HepG2 (cell line): ENCODE measurements around the gene SIRT5. TPM values are rescaled to one million over a fixed set of nuclear protein-coding genes. Genes with fewer than 3 reads are reported as not detected.

ENCODE experiments used
- AKAP8 ChIP-seq: sonication (generic); formaldehyde crosslinking; IDR thresholded peaks from 2 replicates; pipeline ENCODE4 v1.5.1; 2020; ENCODE audit warnings: mild to moderate bottlenecking, missing genetic modification reagents
- ARNT ChIP-seq: fragments of 450-650 bp; IDR thresholded peaks from 2 replicates; pipeline ENCODE4 v1.6.1; 2017
- ATM ChIP-seq: fragments of 450-650 bp; IDR thresholded peaks from 2 replicates; pipeline ENCODE4 v1.7.1; 2017; ENCODE audit warnings: mild to moderate bottlenecking, borderline replicate concordance
- CHD2 ChIP-seq: IDR thresholded peaks from 2 replicates; pipeline ENCODE4 v1.6.1; 2011; ENCODE audit warnings: low read depth, low read length, improper control_type of control experiment
- CREBL2 ChIP-seq: sonication (generic); formaldehyde crosslinking; IDR thresholded peaks from 2 replicates; pipeline ENCODE4 v1.8.1; 2023; ENCODE audit warnings: missing genetic modification reagents, mild to moderate bottlenecking, borderline replicate concordance
- CSRNP2 ChIP-seq: sonication (generic); formaldehyde crosslinking; conservative IDR thresholded peaks from 2 replicates; pipeline ENCODE4 v1.8.0; 2022; ENCODE audit warnings: low read depth, missing genetic modification reagents
- GRHL1 ChIP-seq: sonication (generic); formaldehyde crosslinking; conservative IDR thresholded peaks from 2 replicates; pipeline ENCODE4 v1.8.0; 2022; ENCODE audit warnings: missing genetic modification reagents
- HDAC2 ChIP-seq: sonication (generic); formaldehyde crosslinking; IDR thresholded peaks from 2 replicates; pipeline ENCODE4 v1.4.0; 2020; ENCODE audit warnings: missing genetic modification reagents
- HMGA1 ChIP-seq: sonication (generic); formaldehyde crosslinking; conservative IDR thresholded peaks from 2 replicates; pipeline ENCODE4 v1.4.0; 2020; ENCODE audit warnings: missing genetic modification reagents
- HOXA3 ChIP-seq: sonication (generic); formaldehyde crosslinking; IDR thresholded peaks from 2 replicates; pipeline ENCODE4 v1.5.0; 2020; ENCODE audit warnings: missing genetic modification reagents
- IRF9 ChIP-seq: sonication (generic); formaldehyde crosslinking; IDR thresholded peaks from 2 replicates; pipeline ENCODE4 v1.8.0; 2022; ENCODE audit warnings: missing genetic modification reagents, mild to moderate bottlenecking, borderline replicate concordance
- LCORL ChIP-seq, 2 experiments: fragments of 450-650 bp in 1 of 2; sonication (generic) in 1 of 2; formaldehyde crosslinking in 1 of 2; IDR thresholded peaks; 2 replicates each; pipeline versions ENCODE4 v1.5.0 to v1.6.1; 2017 to 2020; ENCODE audit warnings: antibody characterized with exemption in 1 of 2, missing genetic modification reagents in 1 of 2
- MTF2 ChIP-seq: sonication (generic); formaldehyde crosslinking; IDR thresholded peaks from 2 replicates; pipeline ENCODE4 v1.5.0; 2020; ENCODE audit warnings: missing genetic modification reagents, borderline replicate concordance
- MZF1 ChIP-seq: sonication (generic); formaldehyde crosslinking; IDR thresholded peaks from 2 replicates; pipeline ENCODE4 v1.8.1; 2023; ENCODE audit warnings: mild to moderate bottlenecking, missing genetic modification reagents, borderline replicate concordance
- NFIB ChIP-seq: sonication (generic); formaldehyde crosslinking; IDR thresholded peaks from 2 replicates; pipeline ENCODE4 v1.9.0; 2021; ENCODE audit warnings: missing genetic modification reagents, mild to moderate bottlenecking, borderline replicate concordance
- PRMT3 ChIP-seq: sonication (generic); formaldehyde crosslinking; IDR thresholded peaks from 2 replicates; pipeline ENCODE4 v1.8.1; 2022; ENCODE audit warnings: low read depth, mild to moderate bottlenecking, moderate library complexity, missing genetic modification reagents, borderline replicate concordance
- SAFB2 ChIP-seq: sonication (generic); formaldehyde crosslinking; IDR thresholded peaks from 2 replicates; pipeline ENCODE4 v1.5.1; 2020; ENCODE audit warnings: missing genetic modification reagents, low read depth, mild to moderate bottlenecking, borderline replicate concordance
- SMAD9 ChIP-seq: sonication (generic); formaldehyde crosslinking; IDR thresholded peaks from 2 replicates; pipeline ENCODE4 v1.5.1; 2020; ENCODE audit warnings: mild to moderate bottlenecking, missing genetic modification reagents
- TRIM24 ChIP-seq: sonication (generic); formaldehyde crosslinking; IDR thresholded peaks from 2 replicates; pipeline ENCODE4 v1.8.0; 2022; ENCODE audit warnings: mild to moderate bottlenecking, missing genetic modification reagents
- UBTF ChIP-seq: sonication (generic); formaldehyde crosslinking; IDR thresholded peaks from 2 replicates; pipeline ENCODE4 v1.4.0; 2020; ENCODE audit warnings: mild to moderate bottlenecking, missing genetic modification reagents
- ZKSCAN1 ChIP-seq: fragments of 150-350 bp; IDR thresholded peaks from 2 replicates; pipeline ENCODE4 v1.6.1; 2014; ENCODE audit warnings: low read length
- ZNF235 ChIP-seq: sonication (generic); formaldehyde crosslinking; IDR thresholded peaks from 2 replicates; pipeline ENCODE4 v1.8.1; 2023; ENCODE audit warnings: mild to moderate bottlenecking, missing genetic modification reagents, borderline replicate concordance
- ZNF556 ChIP-seq: sonication (generic); formaldehyde crosslinking; IDR thresholded peaks from 2 replicates; pipeline ENCODE4 v1.4.0; 2020; ENCODE audit warnings: mild to moderate bottlenecking, missing genetic modification reagents, borderline replicate concordance
- ZNF777 ChIP-seq: sonication (generic); formaldehyde crosslinking; IDR thresholded peaks from 2 replicates; pipeline ENCODE4 v1.4.0; 2020; ENCODE audit warnings: missing genetic modification reagents
- polyA plus RNA-seq, 8 experiments: library from polyadenylated mRNA; depleted of rRNA in 3 of 8; stranded (reverse) in 7 of 8; unstranded in 1 of 8; fragments of >200 nt; fragmentation: Illumina TruSeq in 4 of 8; extraction: Trizol in 4 of 8; gene quantifications; 2 replicates each; pipeline versions ENCODE4 v1.2.1 to v1.2.3, GENCODE V29; 2011 to 2016; ENCODE audit warnings: low read depth in 4 of 8, missing spikeins in 1 of 8, mixed read lengths in 1 of 8; ENCODE audit not compliant: insufficient read depth in 1 of 8
- total RNA-seq, 5 experiments: library from RNA; depleted of rRNA; stranded (reverse); fragments of >200 nt; fragmentation: Illumina TruSeq; extraction: Trizol; gene quantifications; 2 replicates each; pipeline ENCODE4 v1.2.3, GENCODE V29; 2016; ENCODE audit warnings: low read depth in 1 of 5

SIRT5 gene
- total and polyA plus RNA-seq, 2 of the 13 experiments (the other 11 are each of a cell fraction or from before 2014, with no cell fraction given): 14.1 to 16.6 TPM

- TF ChIP-seq UBTF (CRISPR knock-in tag) (no peak), ZNF777 (CRISPR knock-in tag) (no peak), MZF1 (CRISPR knock-in tag) (no peak), ARNT (no peak), MTF2 (CRISPR knock-in tag) (no peak), LCORL (IDR thresholded peaks at IDR 0.05) (peak; percentile 25; the same call in 1 of the 2 replicates), LCORL (CRISPR knock-in tag; IDR thresholded peaks at IDR 0.05) (no peak), CSRNP2 (CRISPR knock-in tag) (0 out of 2 replicates have a peak, but pooled peaks have one; percentile 20), ZKSCAN1 (no peak), IRF9 (CRISPR knock-in tag) (no peak), AKAP8 (no peak), SMAD9 (CRISPR knock-in tag) (no peak), NFIB (CRISPR knock-in tag) (no peak), ZNF556 (no peak), SAFB2 (CRISPR knock-in tag) (no peak), CHD2 (no peak), PRMT3 (CRISPR knock-in tag) (no peak), HOXA3 (CRISPR knock-in tag) (no peak), ATM (peak; percentile 44; the same call in 1 of the 2 replicates), GRHL1 (CRISPR knock-in tag) (no peak), HDAC2 (no peak), HMGA1 (no peak), TRIM24 (CRISPR knock-in tag) (no peak), CREBL2 (CRISPR knock-in tag) (no peak), ZNF235 (CRISPR knock-in tag) (no peak)
Measured at GRCh38 chr6:13590574-13591153, 16.3 kb downstream of the SIRT5 start (continued).
